ENCODE data around the gene PTPRG. TPM values are rescaled to one million over a fixed set of nuclear protein-coding genes. Genes with fewer than 3 reads are reported as not detected.
A peak's percentile ranks its signal among the peaks of the same experiment; 100 is the strongest.

Gene PTPRG
- 4.2 and 4.6 TPM in 2 replicates for total RNA-seq

DNA sequence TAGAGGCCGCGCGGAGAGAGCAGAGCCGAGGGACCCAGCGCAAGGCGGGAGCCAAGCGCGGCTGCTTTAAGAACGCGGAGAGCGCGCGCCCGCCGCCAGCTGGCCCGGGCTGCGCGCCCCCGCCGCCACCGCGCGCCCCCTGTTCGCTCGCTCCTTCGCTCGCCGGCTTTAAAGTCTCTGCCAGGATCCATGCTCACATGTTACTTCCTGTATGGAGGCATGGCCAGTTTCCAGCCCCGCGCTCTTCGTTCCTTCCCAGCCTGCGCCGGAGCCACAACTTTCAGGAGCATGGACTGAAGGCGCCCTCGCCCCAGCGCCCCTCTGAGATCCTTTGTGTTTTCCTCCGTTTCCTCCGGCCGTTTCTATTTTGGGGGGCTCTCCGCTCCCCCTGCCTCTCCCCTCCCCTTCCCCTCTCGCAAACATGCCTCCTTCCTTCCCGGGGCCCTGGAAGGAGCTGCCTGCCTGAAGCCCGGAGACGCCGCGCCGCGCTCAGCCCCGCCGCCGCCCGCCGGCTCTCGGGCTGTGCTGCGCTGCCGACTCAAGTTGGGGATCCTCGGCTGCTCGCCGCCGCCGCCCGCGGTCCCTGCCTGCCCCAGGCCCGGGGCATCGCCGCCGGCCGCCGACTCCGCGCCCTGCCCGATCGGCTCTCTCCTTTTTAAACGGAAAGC lies at the start of gene PTPRG:
Gene PTPRG (plus strand): TSS at position 198 of the 668 bp plus-strand sequence. CDS start 717 bp downstream, outside the sequence.
- Mint-ChIP-seq H3K9me3 (no peaks in the 10 kb centered on the region), H3K4me1 (peaks cover 16% of the 10 kb centered on the region), H3K27me3 (peaks cover 59% of the 10 kb centered on the region), H3K36me3 (ENCODE audit: low read depth) (no peaks in the 10 kb centered on the region), H3K4me3 (peak within 1 kb of the TSS; percentile 96), H3K27ac (peak within 1 kb of the TSS; percentile 74)
- DNase-seq: peak; percentile 84
- intact Hi-C loops (cut with micrococcal nuclease): loop anchor here (1.0 to 10.0 kb wide), 5 partner anchors 40 to 1477 kb away; partner anchors contain the start of genes FEZF2 and FHIT

DNA sequence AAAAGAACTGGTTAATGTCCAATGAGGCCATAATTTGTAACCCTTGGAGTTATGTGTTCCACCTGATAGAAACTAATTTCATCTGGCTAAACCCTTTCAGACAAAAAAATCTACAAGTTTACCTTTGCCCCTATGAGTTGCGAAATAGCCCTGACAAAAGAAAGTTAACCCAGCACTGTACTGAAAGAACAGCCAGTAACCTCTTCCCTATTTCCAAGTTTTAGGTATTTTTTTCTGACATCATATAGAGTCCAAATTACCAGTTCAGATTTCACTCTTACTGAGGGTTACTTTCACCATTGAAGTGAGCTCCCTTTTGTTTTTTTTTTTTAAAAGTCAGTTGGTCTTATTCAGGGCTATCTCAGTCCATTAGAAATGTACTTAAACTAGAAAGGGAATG lies 42.8 kb upstream of the PTPRG start:
- Mint-ChIP-seq H3K9me3 (peaks cover 22% of the 10 kb centered on the region), H3K4me3 (no peak overlapping the region), H3K36me3 (ENCODE audit: low read depth) (peaks cover 10% of the 10 kb centered on the region), H3K27ac (no peak overlapping the region), H3K27me3 (no peaks in the 10 kb centered on the region), H3K4me1 (peaks cover 36% of the 10 kb centered on the region)
- intact Hi-C loops (cut with micrococcal nuclease): no loop called here
- no peak for DNase-seq

DNA sequence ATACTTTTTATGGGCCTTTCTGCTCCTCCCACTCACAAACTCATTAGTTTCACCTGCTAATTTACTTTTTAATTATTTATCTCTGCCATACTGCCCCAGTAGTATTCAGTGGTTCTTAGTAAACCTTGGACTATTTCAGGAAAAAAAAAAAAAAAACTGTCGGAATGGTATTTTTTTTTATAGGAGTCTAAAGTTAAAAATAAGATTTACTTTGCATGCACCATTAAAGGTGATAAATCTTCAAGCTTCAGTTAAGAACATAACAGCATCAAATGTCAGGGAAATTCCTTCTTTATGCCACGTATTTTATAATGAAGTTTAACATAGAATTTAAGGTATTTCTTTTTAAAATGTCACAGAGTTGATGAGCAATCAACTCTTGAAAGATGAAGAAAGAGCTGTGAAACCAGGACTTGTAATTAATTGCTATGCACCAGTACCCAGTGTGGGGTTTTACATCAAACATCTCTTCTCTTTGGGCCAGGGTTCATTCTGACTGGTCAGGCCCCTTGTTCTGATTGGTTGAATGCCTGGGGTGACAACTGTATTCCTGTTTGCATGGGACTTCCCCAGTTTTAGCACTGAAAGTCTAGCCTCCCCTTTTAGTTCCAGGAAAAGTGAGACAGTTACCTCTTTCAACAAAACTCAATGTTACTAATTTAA lies 40.3 kb upstream of the PTPRG start:
- Mint-ChIP-seq H3K27me3 (no peaks in the 10 kb centered on the region), H3K27ac (peak overlapping the region; percentile 80), H3K4me3 (peak overlapping the region; percentile 48), H3K9me3 (peaks cover 21% of the 10 kb centered on the region), H3K36me3 (ENCODE audit: low read depth) (peaks cover 10% of the 10 kb centered on the region), H3K4me1 (peaks cover 37% of the 10 kb centered on the region)
- peak; percentile 84 for DNase-seq
- intact Hi-C loops (cut with micrococcal nuclease): loop anchor here (1.0 to 10.0 kb wide), 7 partner anchors 40 to 1466 kb away; partner anchors contain the start of genes FHIT and PTPRG

DNA sequence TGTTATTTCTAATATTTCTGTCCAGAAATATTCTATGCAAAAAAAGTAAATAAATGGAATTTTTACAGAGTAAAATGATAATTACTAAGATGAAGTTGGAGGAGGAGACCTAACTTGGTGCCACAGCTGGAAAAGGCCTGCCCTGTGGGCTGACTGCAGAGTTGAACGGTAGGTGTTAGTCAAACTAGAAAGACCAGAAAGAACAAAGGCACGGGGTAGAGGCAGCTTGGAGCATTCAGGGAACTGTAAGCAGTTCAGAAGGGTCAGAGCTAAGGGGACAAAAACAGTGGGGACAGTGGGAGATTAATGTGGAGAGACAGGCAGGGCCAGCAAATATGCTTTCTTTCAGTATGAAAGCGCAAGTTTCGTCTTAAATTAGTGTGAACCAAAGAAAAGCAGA lies 39.3 kb upstream of the PTPRG start:
- DNase-seq: peak; percentile 57
- no peaks in the 10 kb centered on the region for H3K27me3 Mint-ChIP-seq
- peak overlapping the region; percentile 3 for H3K4me3 Mint-ChIP-seq
- peaks cover 10% of the 10 kb centered on the region for H3K36me3 Mint-ChIP-seq (ENCODE audit: low read depth)
- intact Hi-C loops (cut with micrococcal nuclease): loop anchor here (5.0 to 10.0 kb wide), 5 partner anchors 80 to 1467 kb away; partner anchors contain the start of gene FHIT
- H3K27ac Mint-ChIP-seq: peak overlapping the region; percentile 68
- H3K9me3 Mint-ChIP-seq: peaks cover 27% of the 10 kb centered on the region
- H3K4me1 Mint-ChIP-seq: peaks cover 37% of the 10 kb centered on the region

DNA sequence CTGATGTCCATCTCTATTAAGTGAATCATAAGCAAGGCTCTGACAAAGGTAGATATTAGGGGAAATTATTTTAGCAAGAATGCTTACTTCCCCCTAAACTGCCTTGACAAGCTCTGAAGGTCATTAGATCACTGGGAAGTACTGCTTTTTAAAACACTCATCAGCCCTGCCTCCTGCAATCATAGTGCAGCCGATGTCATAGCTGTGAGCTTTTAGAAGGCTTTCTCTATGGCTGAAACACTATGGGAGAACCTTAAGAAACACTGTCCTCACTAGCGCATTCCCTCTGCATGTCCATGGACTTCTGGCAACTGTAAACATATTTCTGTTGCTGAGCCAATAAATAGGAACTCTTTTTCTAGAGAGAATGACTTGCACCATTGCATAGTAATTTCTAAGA lies 38.7 kb upstream of the PTPRG start:
- H3K27me3 Mint-ChIP-seq: no peaks in the 10 kb centered on the region
- H3K4me3 Mint-ChIP-seq: no peak overlapping the region
- intact Hi-C loops (cut with micrococcal nuclease): loop anchor here (5.0 to 10.0 kb wide), 5 partner anchors 80 to 1468 kb away; partner anchors contain the start of gene FHIT
- H3K27ac Mint-ChIP-seq: peak overlapping the region; percentile 68
- peaks cover 37% of the 10 kb centered on the region for H3K4me1 Mint-ChIP-seq
- peaks cover 9% of the 10 kb centered on the region for H3K36me3 Mint-ChIP-seq (ENCODE audit: low read depth)
- H3K9me3 Mint-ChIP-seq: peaks cover 24% of the 10 kb centered on the region
- DNase-seq: no peak

DNA sequence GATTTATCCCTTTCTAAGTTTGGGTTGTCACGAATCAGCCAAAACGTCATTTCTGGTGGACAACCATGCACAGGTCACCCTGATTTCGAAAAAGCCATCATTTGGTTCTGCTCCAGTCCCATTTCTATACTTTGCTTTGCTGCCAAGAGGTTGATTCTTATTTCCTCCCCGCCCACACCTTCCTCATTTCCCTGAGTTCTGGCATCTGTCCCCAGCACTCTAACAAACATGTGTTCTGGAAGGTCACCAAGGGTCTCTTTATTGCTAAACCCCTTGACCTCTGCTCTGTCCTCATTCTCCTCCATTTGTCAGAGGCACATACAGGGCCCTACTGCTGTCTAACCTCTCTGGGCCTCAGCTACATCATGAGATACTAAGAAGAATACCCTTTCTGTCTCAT lies 36.4 kb upstream of the PTPRG start:
- DNase-seq: no peak
- Mint-ChIP-seq H3K27ac (no peak overlapping the region), H3K4me3 (no peak overlapping the region), H3K27me3 (no peaks in the 10 kb centered on the region), H3K4me1 (peaks cover 28% of the 10 kb centered on the region), H3K36me3 (ENCODE audit: low read depth) (peaks cover 4% of the 10 kb centered on the region), H3K9me3 (peaks cover 12% of the 10 kb centered on the region)
- intact Hi-C loops (cut with micrococcal nuclease): loop anchor here (5.0 to 10.0 kb wide), 5 partner anchors 83 to 1470 kb away; partner anchors contain the start of gene FHIT

DNA sequence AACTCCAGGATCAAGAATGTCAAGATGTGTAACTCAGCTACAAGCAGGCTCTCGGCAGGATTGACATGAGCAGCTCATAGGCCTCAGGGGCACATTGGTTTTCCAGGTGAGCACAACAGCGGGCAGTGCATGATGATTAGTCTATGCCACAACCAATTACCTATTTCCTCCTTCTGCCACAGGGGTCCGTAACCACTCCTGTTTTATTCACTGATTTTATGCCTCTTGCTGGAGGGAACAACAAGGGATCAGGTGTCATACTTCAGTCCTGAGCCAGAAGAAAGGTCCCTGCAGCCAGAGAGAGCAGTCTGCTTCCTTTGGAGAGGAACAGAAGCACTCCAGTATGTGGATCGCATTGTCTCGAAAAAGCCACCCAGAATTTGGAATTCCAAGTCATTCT lies 35.1 kb upstream of the PTPRG start:
- H3K36me3 Mint-ChIP-seq (ENCODE audit: low read depth): peaks cover 1% of the 10 kb centered on the region

DNA sequence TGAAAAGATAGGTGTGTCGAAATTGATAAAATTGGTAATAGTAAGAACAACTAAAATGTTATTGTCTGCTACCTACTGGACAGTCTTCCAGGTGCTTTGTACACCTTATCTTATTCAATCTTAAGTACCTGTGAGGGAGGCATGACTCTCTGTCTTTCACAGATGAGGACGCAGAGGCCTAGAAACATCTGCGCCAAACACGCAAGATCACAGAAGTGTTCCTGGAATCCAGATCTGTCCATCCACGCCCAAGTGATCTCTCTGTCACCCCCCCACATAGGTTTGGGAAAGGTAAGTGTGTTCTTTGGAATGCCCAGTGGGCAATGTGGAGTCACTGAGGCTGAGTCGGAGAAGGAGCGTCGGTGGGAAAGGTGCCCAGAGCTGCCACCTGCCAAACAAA lies 34.4 kb upstream of the PTPRG start:
- no peak for DNase-seq
- H3K27me3 Mint-ChIP-seq: peaks cover 4% of the 10 kb centered on the region
- H3K36me3 Mint-ChIP-seq (ENCODE audit: low read depth): peaks cover 1% of the 10 kb centered on the region
- intact Hi-C loops (cut with micrococcal nuclease): loop anchor here (10.0 kb wide), 3 partner anchors 1162 to 1472 kb away; no protein-coding TSS in a partner anchor
- H3K9me3 Mint-ChIP-seq: peaks cover 12% of the 10 kb centered on the region
- H3K27ac Mint-ChIP-seq: no peak overlapping the region
- no peak overlapping the region for H3K4me3 Mint-ChIP-seq
- peaks cover 16% of the 10 kb centered on the region for H3K4me1 Mint-ChIP-seq

More for the DNA sequence above, 35.1 kb upstream of the PTPRG start:
- Mint-ChIP-seq H3K9me3 (peaks cover 12% of the 10 kb centered on the region), H3K27me3 (peaks cover 1% of the 10 kb centered on the region), H3K4me1 (peaks cover 20% of the 10 kb centered on the region), H3K4me3 (no peak overlapping the region), H3K27ac (no peak overlapping the region)
- DNase-seq: no peak
- intact Hi-C loops (cut with micrococcal nuclease): loop anchor here (10.0 kb wide), 3 partner anchors 1162 to 1472 kb away; no protein-coding TSS in a partner anchor

DNA sequence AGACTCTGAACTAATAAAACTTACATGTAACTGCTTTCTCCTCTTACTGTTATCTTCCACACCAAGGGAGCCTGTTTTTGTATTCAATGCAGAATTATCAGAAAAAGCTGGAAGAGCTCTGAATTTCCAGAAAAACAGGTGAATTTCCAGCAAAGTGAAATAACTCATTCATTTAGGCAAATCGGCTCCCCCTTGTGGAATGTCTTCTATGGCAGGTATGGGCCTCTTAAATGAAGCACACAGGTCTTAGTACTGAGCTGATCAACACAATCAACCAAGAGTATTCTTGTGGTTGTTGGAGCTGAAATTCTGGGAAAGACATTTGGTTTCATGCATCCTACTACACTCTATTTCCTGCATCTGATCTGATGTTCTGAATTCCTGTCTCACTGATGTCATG lies 31.0 kb upstream of the PTPRG start:
- H3K4me1 Mint-ChIP-seq: peaks cover 2% of the 10 kb centered on the region
- intact Hi-C loops (cut with micrococcal nuclease): no loop called here
- peaks cover 4% of the 10 kb centered on the region for H3K27me3 Mint-ChIP-seq
- H3K27ac Mint-ChIP-seq: no peak overlapping the region
- no peak overlapping the region for H3K4me3 Mint-ChIP-seq
- peaks cover 9% of the 10 kb centered on the region for H3K9me3 Mint-ChIP-seq
- peak; percentile 72 for DNase-seq
- H3K36me3 Mint-ChIP-seq (ENCODE audit: low read depth): no peaks in the 10 kb centered on the region

DNA sequence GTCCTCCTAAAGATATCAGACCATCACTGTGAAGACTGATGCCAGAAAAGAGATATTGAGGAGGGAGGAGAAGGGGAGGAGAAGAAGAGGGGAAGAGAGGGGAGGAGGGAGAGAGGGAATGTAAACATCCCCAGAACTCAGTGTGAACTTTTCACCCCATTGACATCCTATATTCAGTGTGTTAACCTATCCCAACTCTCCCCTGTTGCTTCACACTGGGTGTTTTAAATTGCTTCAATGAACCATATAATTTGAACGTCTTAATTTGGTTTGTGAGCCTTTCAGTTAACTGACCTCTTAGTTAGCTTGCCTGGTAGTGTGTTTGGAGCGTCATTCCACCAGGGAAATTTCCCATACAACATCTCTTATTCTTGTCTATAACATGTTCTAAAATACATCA lies 29.8 kb upstream of the PTPRG start:
- peaks cover 6% of the 10 kb centered on the region for H3K9me3 Mint-ChIP-seq
- intact Hi-C loops (cut with micrococcal nuclease): no loop called here

DNA sequence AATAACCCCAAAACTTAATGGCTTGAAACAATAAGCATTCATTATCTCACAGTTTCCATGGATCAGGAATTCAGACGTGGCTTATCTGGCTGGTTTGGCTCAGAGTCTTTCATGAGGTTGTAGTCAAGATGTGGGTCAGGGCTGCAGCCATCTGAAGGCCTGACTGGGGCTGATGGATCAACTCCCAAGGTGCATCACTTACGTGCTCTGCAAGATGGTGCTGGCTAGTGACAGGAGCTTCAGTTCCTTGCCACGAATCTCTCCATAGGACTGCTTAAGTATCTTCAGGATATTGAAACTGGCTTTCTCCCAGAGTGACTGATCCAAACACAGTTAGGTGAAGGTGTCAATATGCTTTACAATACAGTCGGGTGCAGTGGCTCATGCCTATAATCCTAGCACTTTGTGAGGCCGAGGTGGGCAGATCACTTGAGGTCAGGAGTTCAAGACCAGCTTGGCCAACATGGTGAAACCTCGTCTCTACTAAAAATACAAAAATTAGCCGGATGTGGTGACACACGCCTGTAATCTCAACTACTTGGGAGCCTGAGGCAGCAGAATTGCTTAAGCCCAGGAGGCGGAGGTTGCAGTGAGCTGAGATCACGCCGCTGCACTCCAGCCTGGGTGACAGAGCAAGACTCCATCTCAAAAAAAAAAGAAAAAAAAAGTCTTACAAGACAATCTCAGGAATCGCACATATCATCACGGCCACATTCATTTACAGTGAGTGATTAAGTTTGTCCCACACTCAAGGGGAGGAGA lies 28.5 kb upstream of the PTPRG start:
- Mint-ChIP-seq H3K9me3 (no peaks in the 10 kb centered on the region), H3K27ac (no peak overlapping the region), H3K4me1 (peaks cover 2% of the 10 kb centered on the region), H3K27me3 (peaks cover 15% of the 10 kb centered on the region), H3K4me3 (no peak overlapping the region), H3K36me3 (ENCODE audit: low read depth) (no peaks in the 10 kb centered on the region)
- DNase-seq: no peak
- intact Hi-C loops (cut with micrococcal nuclease): no loop called here

More for the DNA sequence above, 29.8 kb upstream of the PTPRG start:
- DNase-seq: no peak
- peaks cover 7% of the 10 kb centered on the region for H3K27me3 Mint-ChIP-seq
- H3K36me3 Mint-ChIP-seq (ENCODE audit: low read depth): no peaks in the 10 kb centered on the region
- peaks cover 2% of the 10 kb centered on the region for H3K4me1 Mint-ChIP-seq
- no peak overlapping the region for H3K27ac Mint-ChIP-seq
- no peak overlapping the region for H3K4me3 Mint-ChIP-seq

DNA sequence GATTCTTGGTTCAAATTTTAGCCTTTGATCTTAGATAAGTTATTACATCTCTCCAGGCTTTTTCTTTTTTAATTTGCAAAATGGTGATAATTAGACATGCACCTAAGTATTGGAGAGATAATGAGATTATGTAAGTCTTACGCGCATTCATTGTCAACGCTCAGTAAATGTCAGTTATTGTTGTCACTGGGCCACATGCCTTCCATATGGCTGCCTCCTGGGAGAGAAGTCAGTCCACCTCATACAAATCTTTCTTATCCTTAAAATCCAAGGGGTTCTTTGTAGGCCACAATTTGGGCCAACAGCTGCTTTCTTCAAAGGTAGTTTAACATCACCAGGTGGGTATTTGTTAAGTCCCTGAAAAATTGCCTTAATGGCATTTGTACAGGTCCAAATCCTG lies 25.5 kb upstream of the PTPRG start:
- no peaks in the 10 kb centered on the region for H3K36me3 Mint-ChIP-seq (ENCODE audit: low read depth)
- H3K9me3 Mint-ChIP-seq: no peaks in the 10 kb centered on the region
- H3K27ac Mint-ChIP-seq: no peak overlapping the region
- intact Hi-C loops (cut with micrococcal nuclease): no loop called here
- peaks cover 18% of the 10 kb centered on the region for H3K27me3 Mint-ChIP-seq
- DNase-seq: no peak
- H3K4me3 Mint-ChIP-seq: no peak overlapping the region
- H3K4me1 Mint-ChIP-seq: no peaks in the 10 kb centered on the region

DNA sequence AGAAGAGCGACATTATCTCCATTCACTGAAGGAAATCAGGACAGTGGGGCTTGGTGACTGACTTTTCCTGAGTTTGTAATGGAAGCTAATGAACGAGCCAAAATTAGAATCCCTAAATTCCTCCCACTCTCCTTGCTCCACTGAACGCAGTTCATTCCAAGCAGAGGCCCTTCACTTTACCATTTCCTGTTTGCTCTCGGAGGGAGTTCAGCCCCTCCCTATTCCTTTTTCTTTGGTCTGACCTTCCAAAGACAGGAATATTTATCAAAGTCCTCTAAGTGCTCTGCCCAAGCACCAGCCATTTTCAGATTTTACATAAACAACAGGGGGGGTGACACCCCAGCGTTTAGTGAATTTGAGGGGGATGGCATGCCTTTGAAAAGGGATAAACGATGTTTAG lies 24.0 kb upstream of the PTPRG start:
- Mint-ChIP-seq H3K27ac (no peak overlapping the region), H3K9me3 (no peaks in the 10 kb centered on the region), H3K36me3 (ENCODE audit: low read depth) (no peaks in the 10 kb centered on the region), H3K27me3 (peaks cover 19% of the 10 kb centered on the region), H3K4me1 (no peaks in the 10 kb centered on the region), H3K4me3 (no peak overlapping the region)
- no peak for DNase-seq
- intact Hi-C loops (cut with micrococcal nuclease): no loop called here

Data from activated CD4-positive, alpha-beta T cell treated with anti-CD3 and anti-CD28 coated beads, Interleukin-2, amount 10 ng/mL, durations not matched to agents 24 days and 14 days (primary cell).